Sigmoid colon (tissue), 7 donors: ENCODE results near the gene ECM1. TPM values are rescaled to one million over a fixed set of nuclear protein-coding genes. Genes with fewer than 3 reads are reported as not detected.

Experiments
- DNase-seq: peaks from one replicate; pipeline ENCODE4 v3.0.0-alpha.2; 2019
- H3K27ac ChIP-seq, 4 donors: fragments of 200-600 bp; sonication (generic); one replicate each; pipeline ENCODE4 v1.5.1; 2016 to 2019; ENCODE audit warnings: mild to moderate bottlenecking in 1 of 4
- H3K27me3 ChIP-seq, 3 donors: fragments of 200-600 bp; sonication (generic); one replicate each; pipeline ENCODE4 v1.5.1; 2019; ENCODE audit warnings: mild to moderate bottlenecking in 1 of 3
- H3K36me3 ChIP-seq, 4 donors: fragments of 200-600 bp; sonication (generic); one replicate each; pipeline ENCODE4 v1.5.1; 2016 to 2019
- H3K4me1 ChIP-seq, 4 donors: fragments of 200-600 bp; sonication (generic); one replicate each; pipeline ENCODE4 v1.5.1; 2017 to 2019
- H3K4me3 ChIP-seq, 4 donors: fragments of 200-600 bp; sonication (generic); one replicate each; pipeline ENCODE4 v1.5.1; 2017 to 2019; ENCODE audit warnings: mild to moderate bottlenecking in 2 of 4, moderate library complexity in 1 of 4
- H3K9me3 ChIP-seq, 4 donors: fragments of 200-600 bp in 3 of 4; sonication (generic) in 3 of 4; one replicate each; pipeline versions ENCODE4 v1.5.1 to v1.6.1; 2013 to 2019
- CTCF ChIP-seq, 4 experiments: fragments of 450-650 bp in 3 of 4; fragments of 200-600 bp in 1 of 4; IDR thresholded peaks; one replicate each; pipeline ENCODE4 v1.5.1; 2016 to 2019; ENCODE audit warnings: antibody characterized with exemption in 4 of 4, mild to moderate bottlenecking in 3 of 4, moderate library complexity in 2 of 4
- EP300 ChIP-seq, 4 donors: sonication (generic); formaldehyde crosslinking; IDR thresholded peaks; one replicate each; pipeline ENCODE4 v1.6.1; 2017; ENCODE audit warnings: antibody characterized with exemption in 4 of 4
- POLR2A ChIP-seq, 2 donors: fragments of 450-650 bp; IDR thresholded peaks; one replicate each; pipeline ENCODE4 v1.6.1; 2016; ENCODE audit warnings: antibody characterized with exemption in 2 of 2, mild to moderate bottlenecking in 2 of 2, moderate library complexity in 2 of 2
- POLR2AphosphoS5 ChIP-seq, 4 donors: sonication (generic); formaldehyde crosslinking; IDR thresholded peaks; one replicate each; pipeline ENCODE4 v1.6.1; 2017; ENCODE audit warnings: antibody characterized with exemption in 4 of 4
- WGBS, 2 donors: extraction: QIAGEN DNeasy Blood & Tissue Kit; methylation state at CpG; one replicate each; pipeline ENCODE4 v1.1.7; 2013; 5-methylcytosine and 5-hydroxymethylcytosine counted together
- intact Hi-C: fragments of 100-400 bp; cut with DNase I; formaldehyde crosslinking; loops from one replicate; pipeline ENCODE4 v1.15.1; 2023
- polyA plus RNA-seq, 3 donors: library from polyadenylated mRNA; stranded (reverse); fragments of 200-250 nt; gene quantifications; one replicate each; pipeline ENCODE4 v1.2.3, GENCODE V29; 2013
- total RNA-seq, 4 donors: library from RNA; depleted of rRNA; stranded (reverse); fragments of >200 nt; gene quantifications; one replicate each; pipeline ENCODE4 v1.1.0, GENCODE V29; 2016
- donor health status: healthy with polysubstance abuse.
- donor health status: Bipolar disorder and iron deficiency.
- donor health status: healthy.

ECM1 gene
- total and polyA plus RNA-seq, 7 donors = 2.1 to 23.8 (median 9.2) TPM

- no peak for DNase-seq
- 87 to 91% methylated on average over 19 of the region's 19 CpGs for WGBS, 2 donors
Observed at GRCh38 chr1:150555198-150555970, 47.5 kb downstream of the ECM1 start.

GRCh38 chr1:150555971-150556865, 48.3 kb downstream of the ECM1 start:
- no peak for DNase-seq
- Histone ChIP-seq H3K27ac (no peak overlapping the region), H3K27me3 (no peaks in the 10 kb centered on the region), H3K4me1 (peaks cover 0 to 65% (median 50%) of the 10 kb centered on the region in 4 donors), H3K4me3 (no peak overlapping the region), H3K9me3 (no peaks in the 10 kb centered on the region), H3K36me3 (peaks cover 0 to 16% (median 5%) of the 10 kb centered on the region in 4 donors)
- no peak for TF ChIP-seq EP300 (IDR thresholded peaks at IDR 0.05)
- TF ChIP-seq POLR2AphosphoS5 (IDR thresholded peaks at IDR 0.05) = no peak
- no peak for TF ChIP-seq POLR2A (IDR thresholded peaks at IDR 0.05)
- no peak for TF ChIP-seq CTCF (IDR thresholded peaks at IDR 0.05)
- intact Hi-C loops = no loop called here
- 89% methylated on average over 26 of the region's 26 CpGs for WGBS, 2 donors

More at GRCh38 chr1:150555198-150555970, 47.5 kb downstream of the ECM1 start:
- H3K9me3 ChIP-seq = no peaks in the 10 kb centered on the region
- H3K4me3 ChIP-seq = no peak overlapping the region
- no peak for TF ChIP-seq CTCF (IDR thresholded peaks at IDR 0.05)
- peak in 1 of 4 donors; percentile 4 for TF ChIP-seq POLR2AphosphoS5 (IDR thresholded peaks at IDR 0.05)
- no peak for TF ChIP-seq POLR2A (IDR thresholded peaks at IDR 0.05)
- TF ChIP-seq EP300 (IDR thresholded peaks at IDR 0.05) = no peak
- peaks cover 0 to 68% (median 50%) of the 10 kb centered on the region in 4 donors for H3K4me1 ChIP-seq
- peaks cover 0 to 16% (median 5%) of the 10 kb centered on the region in 4 donors for H3K36me3 ChIP-seq
- H3K27ac ChIP-seq = no peak overlapping the region
- intact Hi-C loops = no loop called here
- H3K27me3 ChIP-seq = no peaks in the 10 kb centered on the region

GRCh38 chr1:150557065-150557600, 49.2 kb downstream of the ECM1 start:
- Histone ChIP-seq H3K36me3 (peaks cover 0 to 16% (median 5%) of the 10 kb centered on the region in 4 donors), H3K4me3 (no peak overlapping the region), H3K27ac (no peak overlapping the region), H3K4me1 (peaks cover 0 to 63% (median 47%) of the 10 kb centered on the region in 4 donors), H3K9me3 (no peaks in the 10 kb centered on the region), H3K27me3 (no peaks in the 10 kb centered on the region)
- DNase-seq = no peak
- TF ChIP-seq CTCF (IDR thresholded peaks at IDR 0.05) (no peak), POLR2A (IDR thresholded peaks at IDR 0.05) (no peak), POLR2AphosphoS5 (IDR thresholded peaks at IDR 0.05) (no peak), EP300 (IDR thresholded peaks at IDR 0.05) (no peak)
- intact Hi-C loops = no loop called here
- WGBS, 2 donors = 93% methylated on average over 26 of the region's 26 CpGs

- Histone ChIP-seq H3K27me3 (no peaks in the 10 kb centered on the region), H3K4me3 (no peak overlapping the region), H3K4me1 (peaks cover 0 to 63% (median 47%) of the 10 kb centered on the region in 4 donors), H3K27ac (peak overlapping the region in 1 of 4 donors; percentile 97), H3K36me3 (peaks cover 0 to 16% (median 5%) of the 10 kb centered on the region in 4 donors), H3K9me3 (no peaks in the 10 kb centered on the region)
- no peak for TF ChIP-seq EP300 (IDR thresholded peaks at IDR 0.05)
- TF ChIP-seq POLR2AphosphoS5 (IDR thresholded peaks at IDR 0.05) = no peak
- TF ChIP-seq POLR2A (IDR thresholded peaks at IDR 0.05) = no peak
- TF ChIP-seq CTCF (IDR thresholded peaks at IDR 0.05) = no peak
- 93% methylated on average over 15 of the region's 15 CpGs for WGBS, 2 donors
- DNase-seq = no peak
- intact Hi-C loops = no loop called here
Observed at GRCh38 chr1:150557813-150558212, 49.9 kb downstream of the ECM1 start.
